Stimulated activated naive CD4-positive, alpha-beta T cell treated with Interleukin-2 at 50 U/mL for 16 hours (primary cell): ENCODE data around the gene MAN1A2.
"Not testable (repeated sequence)": the region's sequence is repeated elsewhere in the genome, so short reads cannot be mapped to it uniquely, and the experiment has no call there.

ENCODE experiments used
- DNase-seq: peaks from one replicate; lab custom pipeline; 2025; lab: John Stamatoyannopoulos, UW

MAN1A2 gene

DNA sequence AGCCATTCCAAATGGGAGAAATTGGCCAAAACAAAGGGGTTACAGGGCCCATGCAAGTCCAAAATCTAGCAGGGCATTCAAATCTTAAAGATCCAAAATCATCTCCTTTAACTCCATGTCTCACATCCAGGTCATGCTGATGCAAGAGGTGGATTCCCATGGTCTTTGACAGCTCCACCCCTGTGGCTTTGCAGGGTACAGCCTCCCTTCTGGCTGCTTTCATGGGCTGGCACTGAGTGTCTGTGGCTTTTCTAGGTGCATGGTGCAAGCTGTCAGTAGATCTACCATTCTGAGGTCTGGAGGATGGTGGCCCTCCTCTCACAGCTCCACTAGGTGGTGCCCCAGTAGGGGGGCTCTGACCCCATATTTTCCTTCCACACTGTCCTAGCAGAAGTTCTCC is 191.2 kb downstream of the MAN1A2 start:
- DNase-seq: not testable (repeated sequence)

DNA sequence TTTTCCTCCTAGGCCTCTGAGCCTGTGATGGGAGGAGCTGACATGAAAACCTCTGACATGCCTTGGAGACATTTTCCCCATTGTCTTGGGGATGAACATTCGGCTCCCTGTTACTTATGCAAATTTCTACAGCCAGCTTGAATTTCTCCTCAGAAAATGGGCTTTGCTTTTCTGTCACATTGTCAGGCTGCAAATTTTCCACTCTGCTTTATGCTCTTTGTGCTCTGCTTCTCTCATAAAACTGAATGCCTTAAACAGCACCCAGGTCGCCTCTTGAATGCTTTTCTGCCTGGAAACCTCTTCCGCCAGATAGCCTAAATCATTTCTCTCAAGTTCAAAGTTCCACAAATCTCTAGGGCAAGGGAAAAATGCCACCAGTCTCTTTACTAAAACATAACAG is 191.9 kb downstream of the MAN1A2 start:
- no peak for DNase-seq

DNA sequence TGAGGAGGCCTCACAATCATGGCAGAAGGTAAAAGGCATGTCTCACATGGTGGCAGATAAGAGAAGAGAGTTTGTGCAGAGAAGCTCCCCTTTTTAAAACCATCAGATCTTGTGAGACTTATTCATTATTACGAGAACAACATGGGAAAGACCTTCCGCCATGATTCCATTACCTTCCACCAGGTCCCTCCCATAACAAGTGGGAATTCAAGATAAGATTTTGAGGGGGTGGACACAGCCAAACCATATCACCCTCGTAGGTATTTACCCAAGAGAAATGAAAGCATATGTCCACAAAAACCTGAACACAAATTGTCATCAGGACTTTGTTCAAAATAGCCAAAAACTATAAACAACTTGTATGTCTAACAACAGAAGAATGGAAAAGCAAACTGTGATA is 192.7 kb downstream of the MAN1A2 start:
- DNase-seq: no peak

DNA sequence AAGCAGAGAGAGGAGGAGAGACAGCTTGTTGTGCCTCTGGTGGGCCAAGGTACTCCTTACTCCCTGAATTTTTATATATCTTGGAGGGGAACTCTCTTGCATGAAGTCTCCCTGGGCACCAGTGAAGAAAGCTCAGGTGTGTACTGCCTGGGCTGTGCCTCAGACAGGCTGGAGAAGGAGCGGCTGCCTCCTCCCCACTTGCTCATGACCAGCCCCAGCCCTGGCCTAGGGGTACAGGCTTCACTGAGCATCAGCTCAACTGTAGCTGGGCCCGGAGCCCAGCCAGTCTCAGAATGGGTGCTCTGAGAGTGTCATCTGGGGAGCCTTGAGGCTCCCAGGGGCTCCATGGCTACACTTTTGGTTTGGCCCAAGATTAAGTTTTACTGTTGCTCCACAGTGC is 193.8 kb downstream of the MAN1A2 start:
- no peak for DNase-seq

DNA sequence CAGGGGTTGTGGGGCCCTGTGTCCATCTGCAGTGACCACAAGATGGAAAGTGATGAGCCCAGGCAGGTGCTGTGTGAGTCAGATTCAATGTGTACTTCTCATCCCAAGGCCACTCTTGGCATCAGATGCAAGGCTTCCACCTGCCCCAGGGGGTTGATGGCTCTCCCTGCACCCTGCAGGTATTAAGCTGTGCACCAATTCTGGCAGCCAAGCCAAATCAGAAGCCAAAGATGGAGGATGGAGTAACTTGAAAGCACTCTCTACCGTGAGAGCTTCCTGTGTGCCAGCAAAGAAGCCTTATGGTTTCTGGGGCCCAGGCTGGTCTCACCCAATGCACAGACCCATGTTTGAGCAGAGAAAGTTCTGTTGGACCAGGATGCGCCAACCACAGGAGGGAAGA is 194.3 kb downstream of the MAN1A2 start:
- DNase-seq: no peak

DNA sequence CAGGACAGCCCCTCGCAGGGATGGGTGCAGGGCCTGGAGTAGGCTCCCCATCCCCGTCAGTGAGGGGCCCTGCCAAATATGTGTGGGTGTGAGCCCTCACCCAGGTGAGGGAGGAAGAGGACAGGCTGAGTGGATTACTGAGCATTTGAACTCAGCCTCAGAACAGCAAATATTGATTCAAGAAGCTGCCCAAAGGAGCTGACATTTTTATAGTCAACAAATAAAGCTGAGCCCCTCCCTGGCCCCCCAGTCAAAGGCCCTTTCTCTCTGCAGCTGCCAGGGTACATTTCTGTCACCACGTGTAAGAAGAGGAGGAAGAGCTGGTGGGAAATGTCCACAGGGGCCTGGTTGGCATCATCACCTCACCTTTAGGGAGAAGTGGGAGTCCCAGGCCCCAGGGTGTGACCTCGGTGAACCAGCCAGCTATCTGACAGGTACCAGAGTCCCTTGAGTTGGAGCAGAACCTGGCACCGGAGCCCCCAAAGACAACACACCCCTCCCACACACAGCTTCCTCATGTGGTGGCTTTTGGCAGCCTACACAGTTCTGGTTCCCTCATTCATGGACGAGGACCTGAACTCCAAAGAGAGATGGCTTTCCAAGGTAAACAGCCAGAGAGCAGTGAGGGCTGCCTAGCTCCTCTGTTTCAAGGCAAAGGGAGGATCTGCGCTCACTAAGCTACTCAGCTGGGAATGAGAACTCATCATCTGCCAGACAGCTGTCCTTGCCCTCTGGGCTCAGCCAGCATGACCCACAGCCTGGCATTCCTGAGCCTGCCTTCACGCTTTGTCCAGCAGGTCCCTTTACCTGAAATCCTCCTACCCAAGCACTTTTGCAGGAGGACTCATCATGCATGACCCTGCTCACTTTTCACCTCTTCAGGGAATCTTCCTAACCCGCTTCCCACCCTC is 195.6 kb downstream of the MAN1A2 start:
- DNase-seq: no peak

DNA sequence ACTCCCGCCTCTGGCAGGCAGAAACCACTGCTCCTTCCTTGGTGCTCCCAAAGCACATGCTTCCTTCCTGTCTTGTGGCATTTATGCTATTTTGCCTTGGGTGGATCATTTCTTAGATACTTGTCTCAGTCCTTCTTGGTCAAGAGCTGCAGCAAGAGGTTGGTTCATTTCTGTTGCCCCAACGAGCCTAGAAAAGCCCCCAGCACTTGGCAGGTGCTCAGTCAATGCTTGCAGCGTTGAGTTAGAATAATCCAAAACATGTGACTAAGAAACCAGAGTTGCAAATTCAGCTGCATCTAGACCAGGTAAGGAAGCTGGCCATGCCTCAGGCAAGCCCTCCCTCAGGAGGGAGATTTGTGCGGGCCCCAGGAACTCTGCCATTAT is 196.2 kb downstream of the MAN1A2 start:
- no peak for DNase-seq

DNA sequence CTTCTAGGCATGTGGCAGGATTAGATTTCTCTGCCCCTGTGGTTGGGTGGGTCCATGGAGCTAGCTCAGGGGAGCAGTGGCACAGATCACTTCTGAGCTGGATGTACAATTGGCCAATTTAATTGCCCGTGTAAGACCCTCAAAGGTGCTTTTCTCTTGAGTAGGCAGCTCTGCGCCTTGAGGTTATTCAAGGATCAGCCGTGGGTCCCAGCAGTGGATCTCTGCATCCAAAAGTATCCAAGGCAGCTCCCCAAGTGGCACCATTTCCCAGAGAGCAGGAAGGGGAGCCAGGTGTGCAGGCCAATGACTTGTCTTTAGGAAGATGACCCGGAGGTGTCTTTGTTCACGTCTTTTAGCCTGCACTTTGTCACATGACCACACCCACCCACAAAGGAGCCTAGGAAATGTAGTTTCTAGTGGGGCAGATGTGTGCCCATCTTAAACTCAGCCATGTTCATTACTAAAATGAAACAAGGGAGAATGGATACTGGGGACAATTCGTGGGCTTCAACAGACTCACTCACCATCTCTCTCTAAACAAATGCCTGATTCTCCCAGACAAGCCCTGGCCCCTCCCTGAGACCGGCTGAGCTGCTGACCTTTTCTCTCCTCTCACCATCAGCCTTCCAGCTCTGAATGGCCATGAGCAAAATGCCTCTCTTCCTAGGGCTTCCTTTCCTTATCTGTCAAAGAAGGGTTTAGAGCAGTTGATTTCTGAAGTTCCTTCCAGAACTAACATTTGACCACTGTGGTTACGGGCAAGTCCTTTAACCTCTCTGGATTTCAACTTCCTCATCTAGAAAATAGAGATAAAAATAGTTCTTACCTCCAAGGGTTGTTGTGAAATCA is 197.2 kb downstream of the MAN1A2 start:
- DNase-seq: no peak

DNA sequence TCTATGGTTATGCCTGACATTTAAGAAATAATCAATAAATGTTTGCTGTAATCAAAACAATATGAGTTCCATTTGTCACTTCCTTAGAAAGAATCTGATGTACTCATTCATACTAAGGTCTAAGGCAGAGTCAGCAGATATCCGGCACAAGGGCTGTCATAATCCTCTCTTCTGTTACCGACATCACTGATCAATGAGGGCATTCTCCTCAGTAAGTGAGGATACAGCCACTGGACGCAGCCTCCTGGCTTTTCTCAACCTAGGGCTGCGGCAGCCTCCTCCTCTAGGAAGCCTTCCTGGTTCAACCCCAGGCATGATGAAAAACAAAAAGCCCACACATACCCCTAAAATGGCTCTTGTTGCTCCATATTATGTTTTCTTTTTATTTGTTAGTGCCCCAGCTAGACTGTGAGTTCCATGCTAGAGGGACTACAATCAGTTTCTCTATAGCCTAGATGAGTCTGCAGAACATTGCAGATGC is 197.9 kb downstream of the MAN1A2 start:
- no peak for DNase-seq

DNA sequence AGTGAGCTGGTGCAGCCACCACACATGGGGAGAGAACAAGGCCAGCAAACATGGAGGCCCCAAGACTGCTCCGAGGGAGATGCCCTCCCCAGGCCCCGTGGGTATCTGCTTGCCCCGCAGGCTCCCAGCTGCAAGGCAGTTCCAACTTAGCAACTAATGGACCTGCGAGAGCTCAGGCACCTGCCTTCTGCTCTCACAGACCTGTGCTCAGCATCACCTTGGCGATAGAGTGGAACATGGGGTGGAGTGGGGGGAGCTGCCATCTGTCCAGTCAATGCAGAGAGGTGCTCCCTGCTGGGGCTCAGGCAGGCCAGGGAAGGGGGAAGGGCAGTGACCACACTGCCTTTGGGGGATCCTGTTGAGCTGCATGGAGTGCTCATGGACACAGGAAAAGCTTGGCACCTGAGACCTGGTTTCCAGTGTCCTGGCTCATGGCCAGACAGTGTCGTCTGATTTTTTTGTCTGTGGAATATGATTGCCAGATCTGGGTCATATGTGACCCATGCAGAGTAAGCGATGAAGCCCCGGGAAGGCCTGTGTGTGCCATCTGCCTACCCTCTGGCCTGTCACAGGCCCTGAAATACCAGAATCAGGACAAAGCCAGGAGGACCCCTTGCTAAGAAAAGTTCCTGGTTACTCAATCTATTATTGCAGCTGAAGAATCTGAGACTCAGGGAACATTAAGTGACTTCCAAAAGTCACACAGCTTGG is 198.7 kb downstream of the MAN1A2 start:
- DNase-seq: no peak

DNA sequence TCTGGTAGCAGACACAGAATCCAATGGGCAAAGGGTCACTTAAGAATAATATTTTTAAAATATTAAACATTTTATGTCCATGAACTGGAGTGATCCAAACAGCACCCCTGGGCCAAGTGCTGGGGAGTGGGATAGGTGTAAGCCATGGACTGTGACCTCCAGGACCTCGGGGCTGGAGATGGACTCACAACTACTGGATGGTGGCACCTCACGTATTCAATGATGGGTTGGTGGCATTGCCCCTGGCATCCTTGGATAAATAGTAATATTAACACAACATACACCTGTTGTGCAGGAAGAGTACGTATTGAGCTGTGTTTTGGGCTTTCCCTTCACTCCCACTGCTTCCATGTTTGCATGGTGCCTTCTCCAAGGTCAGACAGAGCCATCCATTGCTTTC is 199.3 kb downstream of the MAN1A2 start:
- no peak for DNase-seq

DNA sequence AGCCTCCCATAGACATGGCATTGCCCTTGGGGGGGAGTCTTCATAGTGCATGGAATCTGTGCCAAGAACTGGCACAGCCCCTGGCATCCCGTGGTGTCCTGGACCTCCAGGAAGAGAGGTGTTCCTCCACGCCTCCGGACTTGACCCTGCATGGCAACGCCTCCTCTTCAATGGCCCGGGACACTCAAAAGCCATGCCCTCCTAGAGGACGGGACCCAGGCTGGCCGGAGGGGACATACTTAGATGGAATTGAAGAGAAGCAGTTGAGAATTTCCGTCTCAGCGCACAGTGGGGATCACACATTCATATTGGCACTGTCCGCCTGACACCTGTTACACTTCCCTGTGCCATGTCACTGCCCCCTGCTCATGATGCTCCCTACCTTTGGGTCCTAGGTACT is 200.2 kb downstream of the MAN1A2 start:
- no peak for DNase-seq

DNA sequence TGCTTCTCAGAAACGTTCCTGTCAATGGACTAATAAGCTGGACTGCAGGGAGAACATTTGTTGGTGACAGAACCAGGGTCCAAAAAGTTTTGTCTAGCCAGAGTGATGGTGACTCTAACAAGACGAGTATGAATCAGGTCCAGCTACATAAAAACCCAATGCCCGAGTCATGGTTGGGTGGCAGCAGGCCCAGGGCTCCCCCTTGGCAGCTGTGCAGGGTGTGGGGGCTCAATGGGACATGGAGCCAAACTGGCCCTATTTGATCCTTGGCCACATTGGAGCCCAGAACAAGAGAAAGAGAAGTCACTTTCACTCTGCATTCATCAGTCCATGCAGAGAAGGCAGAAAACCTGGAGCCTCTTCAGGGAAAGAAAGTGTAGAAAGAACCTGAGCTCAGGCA is 200.7 kb downstream of the MAN1A2 start:
- no peak for DNase-seq

DNA sequence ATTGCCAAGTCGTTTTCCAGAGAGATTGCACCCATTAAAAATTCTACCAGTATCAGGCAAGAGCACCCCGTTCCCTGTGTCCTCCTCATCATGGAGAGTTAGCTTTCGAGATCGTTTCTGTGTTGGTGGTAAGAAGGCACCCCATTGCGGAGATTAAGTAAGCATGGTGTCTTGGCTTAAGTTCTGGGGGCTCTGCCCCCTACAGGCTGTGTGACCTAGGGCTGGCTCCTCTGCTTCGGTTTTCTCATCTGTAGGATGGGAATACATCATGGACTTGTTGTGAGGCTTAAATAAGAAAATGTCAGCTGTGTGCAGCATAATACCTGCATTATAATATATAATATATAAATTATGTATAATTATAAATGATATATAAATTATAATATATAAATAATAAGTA is 201.8 kb downstream of the MAN1A2 start:
- DNase-seq: no peak

DNA sequence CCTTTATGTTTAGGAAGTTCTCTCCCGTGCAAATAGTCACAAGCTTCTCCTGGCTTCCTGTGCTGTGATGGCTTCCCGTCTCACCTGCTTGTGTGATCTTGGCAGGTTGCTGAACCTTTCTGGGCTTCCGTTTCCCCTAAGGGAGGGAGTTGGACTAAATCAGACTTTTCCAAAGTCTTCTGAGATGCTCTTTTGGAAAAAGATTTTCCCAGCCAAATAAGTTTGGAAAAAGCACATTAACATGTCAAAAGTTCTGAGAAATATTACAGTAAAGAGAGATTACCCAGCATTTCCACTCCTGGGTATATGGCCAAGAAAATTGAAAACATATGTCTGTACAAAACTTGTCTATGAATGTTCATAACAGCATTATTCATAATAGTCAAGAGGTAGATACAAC is 202.6 kb downstream of the MAN1A2 start:
- no peak for DNase-seq

DNA sequence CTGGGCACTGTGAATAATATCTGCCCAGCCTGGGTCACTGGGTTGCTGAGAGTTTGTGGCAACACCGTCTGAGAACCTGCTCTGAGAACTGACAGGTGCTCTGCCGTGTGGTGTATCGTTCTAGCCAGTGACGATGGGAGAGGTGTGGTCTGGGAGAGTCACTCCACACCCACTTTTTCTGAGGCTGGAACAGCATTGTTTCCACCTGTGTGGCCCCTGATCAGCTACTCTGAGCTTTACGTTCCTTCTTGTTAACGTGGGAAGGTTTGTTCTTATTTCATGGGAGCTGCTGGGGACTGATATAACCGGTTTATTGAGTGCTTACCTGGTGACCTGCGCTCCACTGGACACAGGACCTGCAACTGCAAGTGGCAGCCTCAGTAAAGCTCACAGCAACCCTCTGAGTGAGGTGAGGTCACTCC is 203.8 kb downstream of the MAN1A2 start:
- no peak for DNase-seq

DNA sequence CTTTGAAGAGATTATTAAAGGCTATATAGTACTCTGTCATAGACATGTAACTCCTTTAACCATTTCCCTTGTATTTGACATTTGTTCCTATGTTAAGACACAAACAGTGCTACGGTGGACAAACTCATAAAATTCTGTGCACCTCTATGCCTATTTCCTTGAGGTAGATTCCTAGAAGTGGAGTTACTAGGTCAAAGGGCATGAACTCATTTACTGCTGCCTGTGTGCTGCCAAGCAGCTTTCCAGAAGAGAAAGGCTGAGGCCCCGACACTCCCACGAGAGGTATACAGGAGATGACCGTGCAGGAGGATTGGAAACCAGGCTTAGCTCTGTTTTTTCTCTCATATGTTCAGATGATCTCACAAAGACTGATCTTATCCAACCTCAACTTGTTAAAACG is 204.2 kb downstream of the MAN1A2 start:
- DNase-seq: no peak

DNA sequence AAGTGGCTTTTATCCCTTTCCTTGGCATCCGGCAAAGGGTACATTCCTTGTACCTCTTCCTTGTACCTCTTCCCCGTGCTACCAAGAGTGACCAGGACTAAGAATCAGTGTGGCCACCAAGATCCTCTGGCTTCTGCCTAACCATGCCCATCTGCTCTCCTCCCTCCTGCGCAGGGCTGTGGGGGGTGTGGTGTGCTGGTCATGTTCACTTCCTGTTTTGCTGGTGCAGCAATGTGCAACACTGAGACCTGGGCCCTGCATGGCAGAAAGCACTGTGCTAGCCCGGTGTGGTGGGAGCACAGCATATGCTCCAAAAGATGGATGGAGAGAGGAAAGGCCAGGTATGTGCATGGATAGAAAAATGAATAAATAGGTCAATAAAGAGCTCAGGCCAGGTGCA is 205.3 kb downstream of the MAN1A2 start:
- no peak for DNase-seq

DNA sequence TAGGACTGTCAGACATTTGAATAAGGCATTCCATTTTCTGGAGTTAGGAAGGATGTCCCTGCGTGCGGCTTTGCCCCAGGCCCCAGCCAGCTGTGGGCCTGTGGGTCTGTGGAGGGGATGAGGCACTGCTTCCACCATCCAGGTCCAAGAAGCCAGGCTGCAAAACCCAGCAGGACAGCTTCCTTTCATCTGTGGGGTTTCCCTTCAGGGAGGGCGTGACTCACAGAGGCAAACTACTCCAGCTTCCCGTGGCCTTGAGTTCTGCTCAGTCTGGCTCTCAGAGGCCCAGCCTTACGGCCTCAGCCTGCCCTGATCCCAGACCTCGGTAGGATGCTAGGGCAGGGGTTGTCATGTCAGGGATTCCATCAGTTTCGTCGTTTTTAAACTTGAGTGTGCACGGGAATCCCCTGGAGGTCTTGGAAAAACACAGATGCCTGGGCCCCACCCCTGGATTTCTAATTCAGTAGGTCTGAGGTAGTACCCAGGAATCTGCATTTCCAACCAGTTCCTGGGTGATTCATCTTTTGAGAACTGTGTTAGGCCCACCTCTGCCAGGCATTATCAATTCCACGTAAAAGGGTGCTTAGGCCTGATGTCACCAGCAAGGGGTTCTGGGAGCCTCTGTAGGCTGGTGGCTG is 206.3 kb downstream of the MAN1A2 start:
- no peak for DNase-seq

DNA sequence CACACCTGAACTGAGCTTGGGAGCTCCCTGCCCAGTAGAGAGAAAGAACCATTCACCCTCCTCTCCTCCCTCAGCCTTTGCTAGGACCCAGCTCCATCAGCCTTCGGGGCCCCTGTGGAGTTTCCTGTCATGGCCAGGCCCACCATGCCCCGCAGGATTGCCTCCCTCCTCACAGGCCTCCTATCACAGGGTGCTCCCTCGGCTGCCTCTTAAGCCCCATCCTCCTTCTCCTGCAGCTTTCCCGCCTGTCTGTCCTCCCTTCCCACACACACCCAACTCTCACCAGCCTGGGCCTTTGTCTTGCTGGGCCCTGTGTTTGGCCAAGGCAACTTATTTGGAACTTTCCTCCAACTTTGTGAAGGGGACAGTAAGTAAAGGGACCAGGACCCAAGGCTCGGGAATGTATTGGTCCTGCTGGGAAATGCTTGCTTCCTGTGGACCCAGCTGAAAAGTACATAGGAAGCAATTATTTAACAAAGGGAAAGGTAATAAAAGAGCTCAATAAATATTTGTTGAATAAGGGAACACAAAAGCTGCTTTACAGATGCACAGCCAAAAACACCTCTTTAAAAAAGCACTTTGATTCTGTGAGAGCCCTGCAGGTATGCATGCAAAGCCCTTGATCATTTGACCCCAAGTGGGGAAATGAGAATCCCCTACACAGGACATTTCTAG is 207.0 kb downstream of the MAN1A2 start:
- DNase-seq: no peak

DNA sequence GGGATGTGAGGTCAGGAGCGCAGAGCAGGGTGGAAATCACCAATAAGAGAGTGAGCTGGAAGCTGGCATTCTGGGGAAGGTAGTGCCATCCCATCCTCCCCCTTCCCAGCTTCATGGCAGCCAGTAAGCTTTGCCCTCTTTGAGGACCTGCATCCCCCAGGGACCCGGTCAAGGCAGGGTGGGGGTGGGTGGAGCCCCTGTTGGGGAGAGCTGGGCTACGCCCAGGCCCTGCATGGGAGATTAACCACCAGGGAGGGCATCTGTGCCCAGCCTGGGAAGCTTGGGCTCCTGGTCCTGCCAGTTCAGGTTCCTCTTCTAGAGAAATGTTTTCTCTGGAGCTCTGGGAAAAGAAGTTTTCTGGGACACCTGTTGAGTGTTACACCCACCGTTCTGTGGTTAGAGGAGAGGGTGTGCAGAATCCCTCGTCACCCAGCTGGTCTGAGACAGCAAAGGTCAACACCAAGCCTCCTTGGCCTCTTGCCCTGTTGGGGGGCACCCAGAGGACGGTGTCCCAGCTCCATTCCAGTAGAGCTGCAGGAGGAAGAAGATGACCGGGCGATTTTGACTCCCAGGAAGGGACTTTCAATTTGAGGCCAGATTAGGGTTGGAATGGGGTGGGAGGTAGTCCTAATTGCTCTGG is 208.5 kb downstream of the MAN1A2 start:
- DNase-seq: no peak
